HepG2 (cell line): Measurements from ENCODE around the gene LRTM2. TPM values are rescaled to one million over a fixed set of nuclear protein-coding genes. Genes with fewer than 3 reads are reported as not detected.
A peak's percentile ranks its signal among the peaks of the same experiment; 100 is the strongest.

Experiments
- KDM1A ChIP-seq: IDR thresholded peaks from 2 replicates; pipeline ENCODE4 v1.6.1; 2016; ENCODE audit warnings: missing compliant biosample characterization
- KDM5A ChIP-seq: fragments of 200-600 bp; sonication (generic); IDR thresholded peaks from 2 replicates; pipeline ENCODE4 v1.7.0; 2018; ENCODE audit warnings: antibody characterized with exemption, mild to moderate bottlenecking, low read length, borderline replicate concordance
- NCOR1 ChIP-seq: fragments of 200-600 bp; sonication (generic); IDR thresholded peaks from 2 replicates; pipeline ENCODE4 v1.7.0; 2017; ENCODE audit warnings: antibody characterized with exemption, low read length, borderline replicate concordance
- RFX3 ChIP-seq: IDR thresholded peaks from 2 replicates; pipeline ENCODE4 v1.6.1; 2016; ENCODE audit warnings: missing biosample characterization, missing genetic modification reagents
- SOX13 ChIP-seq, 3 experiments: fragments of 450-650 bp in 1 of 3; sonication (generic) in 1 of 3; formaldehyde crosslinking in 1 of 3; IDR thresholded peaks in 2 of 3; conservative IDR thresholded peaks in 1 of 3; 2 replicates each; pipeline versions ENCODE4 v1.5.0 to v1.6.1; 2016 to 2020; ENCODE audit warnings: antibody characterized with exemption in 1 of 3, mild to moderate bottlenecking in 1 of 3, missing compliant biosample characterization in 1 of 3, missing genetic modification reagents in 1 of 3, moderate library complexity in 1 of 3
- ZHX2 ChIP-seq, 2 experiments: sonication (generic) in 1 of 2; formaldehyde crosslinking in 1 of 2; IDR thresholded peaks; 2 replicates each; pipeline versions ENCODE4 v1.6.1 to v1.9.0; 2014 to 2022; ENCODE audit warnings: antibody characterized with exemption in 1 of 2, borderline replicate concordance in 1 of 2, inconsistent platforms in 1 of 2, low read depth in 1 of 2, missing genetic modification reagents in 1 of 2
- ZNF253 ChIP-seq: sonication (generic); formaldehyde crosslinking; IDR thresholded peaks from 2 replicates; pipeline ENCODE4 v1.8.0; 2022; ENCODE audit warnings: mild to moderate bottlenecking, missing genetic modification reagents, borderline replicate concordance
- ZNF274 ChIP-seq: sonication (generic); formaldehyde crosslinking; IDR thresholded peaks from 2 replicates; pipeline ENCODE4 v1.5.1; 2020; ENCODE audit warnings: mild to moderate bottlenecking, missing genetic modification reagents
- ZNF816 ChIP-seq: sonication (generic); formaldehyde crosslinking; IDR thresholded peaks from 2 replicates; pipeline ENCODE4 v1.8.0; 2022; ENCODE audit warnings: missing genetic modification reagents, mild to moderate bottlenecking, borderline replicate concordance
- polyA plus RNA-seq, 8 experiments: library from polyadenylated mRNA; depleted of rRNA in 3 of 8; stranded (reverse) in 7 of 8; unstranded in 1 of 8; fragments of >200 nt; fragmentation: Illumina TruSeq in 4 of 8; extraction: Trizol in 4 of 8; gene quantifications; 2 replicates each; pipeline versions ENCODE4 v1.2.1 to v1.2.3, GENCODE V29; 2011 to 2016; ENCODE audit warnings: low read depth in 4 of 8, missing spikeins in 1 of 8, mixed read lengths in 1 of 8; ENCODE audit not compliant: insufficient read depth in 1 of 8
- total RNA-seq, 5 experiments: library from RNA; depleted of rRNA; stranded (reverse); fragments of >200 nt; fragmentation: Illumina TruSeq; extraction: Trizol; gene quantifications; 2 replicates each; pipeline ENCODE4 v1.2.3, GENCODE V29; 2016; ENCODE audit warnings: low read depth in 1 of 5
- TF ChIP-seq, protein P1 (sequence below): sonication (generic); formaldehyde crosslinking; IDR thresholded peaks from 2 replicates; pipeline ENCODE4 v1.5.0; 2020; ENCODE audit warnings: mild to moderate bottlenecking, missing genetic modification reagents, borderline replicate concordance

LRTM2 gene
- total and polyA plus RNA-seq, 2 of the 13 experiments (the other 11 are each of a cell fraction or from before 2014, with no cell fraction given), result 0.09 TPM; not detected in 1

DNA sequence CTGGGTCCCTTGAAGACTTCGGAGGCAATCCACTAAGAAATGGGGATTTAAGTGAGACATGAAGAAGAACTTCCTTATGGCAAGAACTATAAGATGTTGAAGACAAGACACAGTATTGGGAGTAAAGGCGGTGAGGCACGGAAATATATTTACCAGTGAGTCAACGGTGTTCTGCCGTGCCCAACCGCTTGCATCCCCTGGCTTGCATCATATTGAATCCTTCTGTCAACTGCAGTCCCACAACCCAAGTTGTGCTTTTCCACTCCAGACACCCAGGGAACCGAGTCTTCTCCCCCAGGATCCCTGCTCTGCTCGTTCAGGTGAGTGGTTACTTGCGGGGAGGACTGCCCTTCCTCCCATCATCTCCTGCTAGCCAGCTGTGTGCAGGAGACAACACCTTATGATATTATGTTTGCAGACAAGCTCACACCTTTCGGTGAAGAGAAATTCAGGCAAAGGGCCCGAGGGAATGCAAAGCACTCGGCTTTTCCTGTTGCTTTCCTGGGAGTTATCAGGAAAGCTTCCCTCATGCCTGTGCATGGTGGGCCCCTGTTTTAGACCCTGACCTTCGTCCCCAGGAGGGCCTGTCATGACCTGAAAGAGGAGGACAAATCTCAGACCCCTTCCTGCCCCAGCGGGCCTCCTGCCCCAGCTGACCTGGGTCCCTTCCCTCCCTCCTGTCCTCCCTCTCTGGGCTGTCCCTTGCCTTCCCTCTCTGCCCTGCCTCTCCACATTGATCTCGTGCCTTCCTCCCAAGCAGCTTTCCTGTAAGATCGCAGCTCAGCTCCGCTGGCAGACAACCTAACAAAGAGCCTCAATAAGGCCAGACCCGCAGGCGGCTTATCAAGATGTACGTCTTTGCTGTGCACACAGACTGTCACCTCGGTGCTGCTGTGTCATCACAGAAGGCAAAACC, 4.3 kb upstream of the LRTM2 start (continued):
- TF ChIP-seq ZNF253 (CRISPR knock-in tag), result no peak
- TF ChIP-seq, protein P1, sequence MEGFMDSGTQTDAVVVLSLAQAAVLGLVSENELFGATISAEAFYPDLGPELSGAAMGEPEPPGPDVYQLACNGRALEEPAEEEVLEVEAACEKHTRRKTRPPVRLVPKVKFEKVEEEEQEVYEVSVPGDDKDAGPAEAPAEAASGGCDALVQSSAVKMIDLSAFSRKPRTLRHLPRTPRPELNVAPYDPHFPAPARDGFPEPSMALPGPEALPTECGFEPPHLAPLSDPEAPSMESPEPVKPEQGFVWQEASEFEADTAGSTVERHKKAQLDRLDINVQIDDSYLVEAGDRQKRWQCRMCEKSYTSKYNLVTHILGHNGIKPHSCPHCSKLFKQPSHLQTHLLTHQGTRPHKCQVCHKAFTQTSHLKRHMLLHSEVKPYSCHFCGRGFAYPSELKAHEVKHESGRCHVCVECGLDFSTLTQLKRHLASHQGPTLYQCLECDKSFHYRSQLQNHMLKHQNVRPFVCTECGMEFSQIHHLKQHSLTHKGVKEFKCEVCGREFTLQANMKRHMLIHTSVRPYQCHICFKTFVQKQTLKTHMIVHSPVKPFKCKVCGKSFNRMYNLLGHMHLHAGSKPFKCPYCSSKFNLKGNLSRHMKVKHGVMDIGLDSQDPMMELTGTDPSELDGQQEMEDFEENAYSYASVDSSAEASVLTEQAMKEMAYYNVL (CRISPR knock-in tag), result peak; percentile 60; the same call in 1 of the 2 replicates
- TF ChIP-seq SOX13 (IDR thresholded peaks at IDR 0.05), result no peak
- TF ChIP-seq SOX13 (CRISPR knock-in tag; conservative IDR thresholded peaks at IDR 0.05 in 1 of 2, IDR thresholded peaks at IDR 0.05 in 1 of 2), result peak in 1 of 2 experiments; percentile 19; a peak in 1 of 4 replicates
- TF ChIP-seq RFX3, result no peak
- no peak for TF ChIP-seq ZNF816 (CRISPR knock-in tag)
- TF ChIP-seq KDM5A, result no peak
- no peak for TF ChIP-seq KDM1A (CRISPR knock-in tag)
- no peak for TF ChIP-seq ZHX2 (IDR thresholded peaks at IDR 0.05; ENCODE audit: low read depth)
- TF ChIP-seq ZHX2 (CRISPR knock-in tag; IDR thresholded peaks at IDR 0.05; ENCODE audit: borderline replicate concordance), result no peak
- 0 out of 2 replicates have a peak, but pooled peaks have one; percentile 30 for TF ChIP-seq NCOR1
- TF ChIP-seq ZNF274 (CRISPR knock-in tag), result no peak; the same call in 1 of the 2 replicates
